Heart left ventricle (tissue), 13 donors: Measurements from ENCODE around the gene H6PD.

Experiments used
- CTCF ChIP-seq, 12 donors: fragments of 200-600 bp; sonication (generic) in 4 of 12; IDR thresholded peaks; one replicate each; pipeline versions ENCODE4 v1.5.0 to v1.8.0; 2018 to 2022; ENCODE audit warnings: antibody characterized with exemption in 12 of 12, mild to moderate bottlenecking in 5 of 12
- POLR2A ChIP-seq, 2 donors: fragments of 450-650 bp; IDR thresholded peaks; one replicate each; pipeline ENCODE4 v1.6.1; 2017; ENCODE audit warnings: antibody characterized with exemption in 2 of 2, mild to moderate bottlenecking in 2 of 2, moderate library complexity in 2 of 2
- donor health status: ischemic (EF 13 %, LVEDD 7.1; RV severe dilation, severe dysfunction).
- donor health status: DM: no; HTN: yes; CAD: no.
- donor health status: DM: no; HTN: no; CAD: no.
- donor health status: ischemic (EF 25% LVEDD 6.9; RV normal size, moderate dysfunction).
- donor health status: ischemic (EF 25% LVEDD 5.7; RV mildly dilated, moderate dysfunction).
- donor health status: ischemic (EF 35%, LVEDD 5.7; RV mildly dilated, moderate dysfunction).
- donor health status: nonischemic (EF 11% LVEDD 7.7; RV severe dilation, severe dysfunction).
- donor health status: DM: yes; HTN: yes; CAD: no.
- donor health status: PGD.
- donor health status: ischemic (EF 29% LVEDD 5.4; RV normal size, mild dysfunction).
- donor health status: nonischemic (EF 23%, LVEDD 6.1; RV moderate dilation, normal function).

GRCh38 chr1:9190234-9190633, 44.3 kb upstream of the H6PD start:
- TF ChIP-seq CTCF (IDR thresholded peaks at IDR 0.05), result no peak
- TF ChIP-seq POLR2A (IDR thresholded peaks at IDR 0.05), result no peak
